Brain microvascular endothelial cell (primary cell): Measurements from ENCODE around the gene CLEC9A.

Source experiments
- DNase-seq: peaks from one replicate; pipeline ENCODE4 v3.0.0-alpha.2; 2020
- H3K27ac ChIP-seq: fragments of 250-450 bp; sonication (Bioruptor Pico); 2 replicates; pipeline ENCODE4 v1.5.1; 2020; ENCODE audit warnings: mild to moderate bottlenecking, moderate library complexity
- H3K27me3 ChIP-seq: fragments of 250-450 bp; sonication (Bioruptor Pico); replicated peaks from 2 replicates; pipeline ENCODE4 v1.5.1; 2020; ENCODE audit warnings: mild to moderate bottlenecking
- H3K36me3 ChIP-seq: fragments of 250-450 bp; sonication (Bioruptor Pico); replicated peaks from 2 replicates; pipeline ENCODE4 v1.5.1; 2020; ENCODE audit warnings: mild to moderate bottlenecking
- H3K4me3 ChIP-seq: 2 replicates; pipeline ENCODE4 v1.5.1; 2011; ENCODE audit warnings: low read depth, mild to moderate bottlenecking, control low read depth, low read length, moderate library complexity
- in situ Hi-C: cut with HindIII; loops from 2 replicates; pipeline ENCODE4 v1.10.0; 2017; ENCODE audit warnings: low sequenced_read_pairs, low pct_ligation_motif_present
- TF ChIP-seq, protein P1 (sequence below): IDR thresholded peaks from 2 replicates; pipeline ENCODE4 v1.5.1; 2011; ENCODE audit warnings: low read depth, mild to moderate bottlenecking, moderate library complexity, low read length, control low read depth, inconsistent platforms; ENCODE audit errors: missing control alignments

CLEC9A gene

GRCh38 chr12:10101042-10101579 is 70.6 kb downstream of the CLEC9A start:
- DNase-seq, result no peak
- Histone ChIP-seq H3K4me3 (no peak overlapping the region), H3K27ac (no peak overlapping the region), H3K36me3 (no peaks in the 10 kb centered on the region), H3K27me3 (no peaks in the 10 kb centered on the region)
- in situ Hi-C loops, result no loop called here
- TF ChIP-seq, protein P1, sequence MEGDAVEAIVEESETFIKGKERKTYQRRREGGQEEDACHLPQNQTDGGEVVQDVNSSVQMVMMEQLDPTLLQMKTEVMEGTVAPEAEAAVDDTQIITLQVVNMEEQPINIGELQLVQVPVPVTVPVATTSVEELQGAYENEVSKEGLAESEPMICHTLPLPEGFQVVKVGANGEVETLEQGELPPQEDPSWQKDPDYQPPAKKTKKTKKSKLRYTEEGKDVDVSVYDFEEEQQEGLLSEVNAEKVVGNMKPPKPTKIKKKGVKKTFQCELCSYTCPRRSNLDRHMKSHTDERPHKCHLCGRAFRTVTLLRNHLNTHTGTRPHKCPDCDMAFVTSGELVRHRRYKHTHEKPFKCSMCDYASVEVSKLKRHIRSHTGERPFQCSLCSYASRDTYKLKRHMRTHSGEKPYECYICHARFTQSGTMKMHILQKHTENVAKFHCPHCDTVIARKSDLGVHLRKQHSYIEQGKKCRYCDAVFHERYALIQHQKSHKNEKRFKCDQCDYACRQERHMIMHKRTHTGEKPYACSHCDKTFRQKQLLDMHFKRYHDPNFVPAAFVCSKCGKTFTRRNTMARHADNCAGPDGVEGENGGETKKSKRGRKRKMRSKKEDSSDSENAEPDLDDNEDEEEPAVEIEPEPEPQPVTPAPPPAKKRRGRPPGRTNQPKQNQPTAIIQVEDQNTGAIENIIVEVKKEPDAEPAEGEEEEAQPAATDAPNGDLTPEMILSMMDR, result no peak

DNA sequence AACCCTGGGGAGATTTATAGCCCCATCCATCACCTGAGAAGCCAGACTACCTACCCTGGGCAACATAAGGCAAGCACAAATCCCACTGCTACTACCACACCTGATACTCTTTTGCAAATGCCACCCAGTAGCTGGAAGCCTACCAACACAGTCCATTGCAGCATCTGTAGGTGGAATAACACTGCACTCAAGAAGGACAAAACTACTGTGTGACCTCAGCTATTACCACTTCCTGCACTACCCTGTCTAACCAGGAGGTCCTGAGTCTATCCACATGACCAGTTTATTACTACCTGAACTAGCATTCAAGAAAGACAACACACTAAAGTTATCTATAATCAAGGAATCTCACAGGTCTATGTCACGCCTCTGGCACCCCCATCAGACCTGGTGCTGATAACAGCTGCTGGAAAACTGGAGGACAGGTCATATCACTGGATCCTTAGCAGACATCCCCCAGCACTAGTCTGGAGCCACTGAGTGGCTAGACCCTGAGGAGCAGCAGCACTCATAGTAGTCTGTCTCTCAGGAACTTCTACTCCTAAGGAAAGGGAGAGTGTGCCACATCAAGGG is 71.3 kb downstream of the CLEC9A start:
- H3K36me3 ChIP-seq, result no peaks in the 10 kb centered on the region
- no peak for DNase-seq
- H3K27ac ChIP-seq, result no peak overlapping the region
- H3K4me3 ChIP-seq, result no peak overlapping the region
- in situ Hi-C loops, result no loop called here
- no peaks in the 10 kb centered on the region for H3K27me3 ChIP-seq
- TF ChIP-seq, protein P1, result no peak

- H3K4me3 ChIP-seq, result no peak overlapping the region
- no peak for DNase-seq
- no peaks in the 10 kb centered on the region for H3K36me3 ChIP-seq
- in situ Hi-C loops, result no loop called here
- H3K27me3 ChIP-seq, result no peaks in the 10 kb centered on the region
- H3K27ac ChIP-seq, result no peak overlapping the region
- TF ChIP-seq, protein P1, result no peak
These were observed 71.8 kb downstream of the CLEC9A start for GRCh38 chr12:10102322-10102721.

DNA sequence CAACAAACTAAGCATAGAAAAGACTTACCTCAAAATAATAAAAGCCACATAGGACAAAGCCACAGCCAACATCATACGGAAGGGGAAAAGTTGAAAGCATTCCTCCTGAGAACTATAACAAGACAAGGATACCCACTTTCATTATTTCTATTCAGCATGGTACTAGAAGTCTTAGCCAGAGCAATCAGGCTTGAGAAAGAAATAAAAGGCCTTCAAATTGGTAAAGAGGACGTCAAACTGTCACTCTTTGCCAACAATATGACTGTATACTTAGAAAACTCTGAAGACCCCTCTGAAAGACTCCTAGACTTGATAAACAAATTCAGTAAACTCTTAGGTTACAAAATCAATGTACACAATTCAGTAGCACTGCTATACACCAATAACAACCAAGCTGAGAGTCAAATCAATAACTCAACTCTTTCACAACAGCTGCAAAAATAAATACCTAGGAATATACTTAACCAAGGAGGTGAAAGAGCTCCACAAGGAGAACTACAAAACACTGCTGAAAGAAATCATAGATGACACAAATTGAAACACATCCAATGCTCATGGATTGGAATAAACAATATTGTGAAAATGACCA is 79.9 kb downstream of the CLEC9A start:
- H3K4me3 ChIP-seq, result no peak overlapping the region
- no peaks in the 10 kb centered on the region for H3K27me3 ChIP-seq
- no peaks in the 10 kb centered on the region for H3K36me3 ChIP-seq
- in situ Hi-C loops, result no loop called here
- no peak overlapping the region for H3K27ac ChIP-seq
- TF ChIP-seq, protein P1, result no peak
- no peak for DNase-seq

- in situ Hi-C loops, result no loop called here
- Histone ChIP-seq H3K36me3 (no peaks in the 10 kb centered on the region), H3K27me3 (no peaks in the 10 kb centered on the region), H3K27ac (no peak overlapping the region), H3K4me3 (no peak overlapping the region)
- no peak for DNase-seq
- TF ChIP-seq, protein P1, result no peak
These were observed 81.0 kb downstream of the CLEC9A start for GRCh38 chr12:10111451-10111850.
